ENCODE data around the gene PLEKHG2. TPM values are rescaled to one million over a fixed set of nuclear protein-coding genes. Genes with fewer than 3 reads are reported as not detected.

PLEKHG2 gene
- total RNA-seq, 4 donors from 2014 or later = 16.7 to 38.4 (median 22.2) TPM

- TF ChIP-seq CTCF (IDR thresholded peaks at IDR 0.05) (no peak), POLR2A (IDR thresholded peaks at IDR 0.05; ENCODE audit: low read depth) (no peak), EP300 (IDR thresholded peaks at IDR 0.05) (no peak), POLR2AphosphoS5 (IDR thresholded peaks at IDR 0.05) (no peak)
- Histone ChIP-seq H3K27me3 (no peaks in the 10 kb centered on the region), H3K27ac (replicated peaks in 1 of 4) (peak overlapping the region; percentile 78 to 95 (median 84)), H3K9me3 (no peaks in the 10 kb centered on the region), H3K4me3 (peak overlapping the region; percentile 76 to 84 (median 82)), H3K36me3 (peaks cover 26 to 37% (median 36%) of the 10 kb centered on the region in 4 donors), H3K4me1 (peaks cover 25 to 44% (median 39%) of the 10 kb centered on the region in 4 donors)
- WGBS = 2% methylated on average over 2 of the region's 2 CpGs
- intact Hi-C loops (cut with DNase I) = no loop called here
- DNase-seq (ENCODE audit: extremely low spot score) = no peak
These were observed 23.9 kb downstream of the PLEKHG2 start for GRCh38 chr19:39436350-39436716.

GRCh38 chr19:39438270-39438934 is 25.9 kb downstream of the PLEKHG2 start:
- no peak for TF ChIP-seq CTCF (IDR thresholded peaks at IDR 0.05)
- TF ChIP-seq EP300 (IDR thresholded peaks at IDR 0.05) = no peak
- TF ChIP-seq POLR2A (IDR thresholded peaks at IDR 0.05; ENCODE audit: low read depth) = no peak
- TF ChIP-seq POLR2AphosphoS5 (IDR thresholded peaks at IDR 0.05) = no peak
- peaks cover 6 to 16% (median 16%) of the 10 kb centered on the region in 4 donors for H3K36me3 ChIP-seq
- H3K4me1 ChIP-seq = peaks cover 25 to 41% (median 37%) of the 10 kb centered on the region in 4 donors
- 86% methylated on average over 9 of the region's 9 CpGs for WGBS
- no peak overlapping the region for H3K4me3 ChIP-seq
- no peaks in the 10 kb centered on the region for H3K27me3 ChIP-seq
- intact Hi-C loops (cut with DNase I) = no loop called here
- no peak for DNase-seq (ENCODE audit: extremely low spot score)
- H3K9me3 ChIP-seq = no peaks in the 10 kb centered on the region
- no peak overlapping the region for H3K27ac ChIP-seq (replicated peaks in 1 of 4)

GRCh38 chr19:39444598-39445195 is 32.2 kb downstream of the PLEKHG2 start:
- H3K27ac ChIP-seq (replicated peaks in 1 of 4) = peak overlapping the region; percentile 91 to 96 (median 94)
- H3K9me3 ChIP-seq = no peaks in the 10 kb centered on the region
- DNase-seq (ENCODE audit: extremely low spot score) = no peak
- peak overlapping the region; percentile 73 to 96 (median 90) for H3K4me3 ChIP-seq
- 4% methylated on average over 17 of the region's 17 CpGs for WGBS
- H3K36me3 ChIP-seq = peaks cover 0 to 20% (median 8%) of the 10 kb centered on the region in 4 donors
- H3K4me1 ChIP-seq = peaks cover 39 to 62% (median 57%) of the 10 kb centered on the region in 4 donors
- intact Hi-C loops (cut with DNase I) = loop anchor here (2.0 to 5.0 kb wide), 2 partner anchors 32 to 88 kb away; partner anchors contain the start of genes EID2B and PLEKHG2
- TF ChIP-seq POLR2A (IDR thresholded peaks at IDR 0.05; ENCODE audit: low read depth) (no peak), POLR2AphosphoS5 (IDR thresholded peaks at IDR 0.05) (no peak), CTCF (IDR thresholded peaks at IDR 0.05) (no peak), EP300 (IDR thresholded peaks at IDR 0.05) (no peak)
- no peaks in the 10 kb centered on the region for H3K27me3 ChIP-seq

GRCh38 chr19:39445196-39446111 is 33.0 kb downstream of the PLEKHG2 start, which contains the start of gene SUPT5H:
TSS of gene SUPT5H (plus strand) at chr19:39445582. CDS start at chr19:39445891, 309 bp downstream.
- DNase-seq (ENCODE audit: extremely low spot score) = peak; percentile 99
- TF ChIP-seq CTCF (IDR thresholded peaks at IDR 0.05) (no peak), EP300 (IDR thresholded peaks at IDR 0.05) (no peak), POLR2AphosphoS5 (IDR thresholded peaks at IDR 0.05) (peak; percentile 99 to 100), POLR2A (IDR thresholded peaks at IDR 0.05; ENCODE audit: low read depth) (peak; percentile 89)
- Histone ChIP-seq H3K4me3 (peak within 1 kb of the TSS; percentile 73 to 96 (median 90)), H3K36me3 (peaks cover 0 to 23% (median 8%) of the 10 kb centered on the region in 4 donors), H3K4me1 (peaks cover 43 to 63% (median 60%) of the 10 kb centered on the region in 4 donors), H3K9me3 (no peaks in the 10 kb centered on the region), H3K27me3 (no peaks in the 10 kb centered on the region), H3K27ac (replicated peaks in 1 of 4) (peak within 1 kb of the TSS; percentile 91 to 96 (median 94))
- intact Hi-C loops (cut with DNase I) = loop anchor here (2.0 to 5.0 kb wide), 2 partner anchors 33 to 87 kb away; partner anchors contain the start of genes EID2B and PLEKHG2
- WGBS = under 1% methylated on average over 43 of the region's 68 CpGs

Data from esophagus muscularis mucosa (tissue), 4 donors.